ENCODE data around the gene LPAR2.
A peak's percentile ranks its signal among the peaks of the same experiment; 100 is the strongest.

LPAR2 gene

DNA sequence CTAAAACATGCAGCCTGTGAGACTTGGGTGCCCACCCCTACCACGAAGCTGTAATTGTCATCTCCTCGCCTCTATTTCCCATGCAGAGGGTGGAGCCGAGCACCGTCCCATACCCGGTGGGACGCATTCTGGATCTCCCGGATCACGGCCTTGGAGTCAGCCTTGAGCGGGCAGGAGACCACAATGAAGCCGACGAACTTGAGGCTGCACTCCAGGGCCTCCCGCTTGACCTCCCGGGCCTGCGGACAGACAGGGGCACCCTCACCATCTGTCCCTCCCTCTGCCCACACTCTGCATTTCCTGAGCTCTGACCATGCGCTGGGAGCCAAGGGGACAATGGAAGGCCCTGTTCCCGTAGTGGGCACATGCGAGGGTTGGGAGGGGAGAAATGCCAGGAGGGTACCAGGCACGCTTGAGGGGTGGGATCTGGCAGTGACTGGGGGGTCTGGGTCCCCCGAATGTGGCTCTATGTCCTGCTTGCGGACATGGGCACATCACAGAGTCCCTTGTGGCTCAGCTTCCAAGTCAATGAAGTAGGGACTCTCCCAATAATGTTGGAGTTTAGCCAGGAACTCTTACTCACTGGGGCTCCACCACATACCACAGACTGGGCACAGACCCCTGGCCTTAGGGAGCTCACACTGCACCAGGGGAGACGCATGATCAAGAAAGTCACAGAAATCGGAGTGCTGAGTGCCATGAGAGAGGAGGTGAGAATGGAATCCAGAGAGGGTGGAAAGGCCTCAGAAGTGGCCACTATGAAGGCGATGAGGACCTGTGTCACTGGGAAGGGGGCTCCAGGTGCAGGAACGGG lies 24.7 kb upstream of the LPAR2 start:
- DNase-seq = no peak

DNA sequence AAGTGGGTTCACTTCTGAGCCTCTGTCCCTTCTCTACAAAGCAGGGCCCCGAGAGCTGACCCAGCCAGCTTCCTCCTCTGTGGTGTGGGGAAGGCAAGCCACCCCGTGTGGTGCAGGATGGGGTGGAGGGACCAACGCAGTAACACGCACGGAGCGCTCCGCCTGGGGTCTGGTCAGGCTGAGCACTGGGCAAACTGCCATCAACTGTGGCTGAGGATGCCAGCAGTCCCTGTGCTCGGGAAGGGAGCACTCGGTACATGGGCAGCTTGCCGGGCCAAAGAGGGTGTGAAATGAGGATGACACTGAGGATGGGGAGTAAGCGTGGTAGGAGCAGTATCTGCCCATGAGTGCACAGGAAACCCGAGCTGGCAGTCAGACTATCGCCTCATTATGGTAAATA lies 23.1 kb upstream of the LPAR2 start:
- no peak for DNase-seq

DNA sequence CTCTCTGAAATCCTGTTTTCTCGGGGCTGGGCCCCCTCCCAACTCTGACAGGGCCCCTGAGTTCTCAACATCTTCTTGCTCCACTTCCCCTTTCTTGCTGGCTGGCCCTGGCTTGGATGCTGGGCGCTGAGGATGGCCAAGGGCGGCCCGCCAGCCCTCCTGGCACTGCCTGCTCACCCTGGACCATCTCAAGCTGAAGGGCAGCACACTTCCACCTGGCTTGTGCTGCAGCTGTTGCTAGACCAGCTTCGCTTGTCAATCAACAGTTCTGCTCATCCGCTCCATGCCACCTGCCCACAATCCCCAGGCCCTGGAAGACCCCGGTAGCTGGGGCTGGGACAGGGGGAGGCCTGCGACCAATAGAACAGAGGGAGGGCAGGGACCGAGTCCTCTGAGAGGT lies 22.3 kb upstream of the LPAR2 start:
- no peak for DNase-seq

DNA sequence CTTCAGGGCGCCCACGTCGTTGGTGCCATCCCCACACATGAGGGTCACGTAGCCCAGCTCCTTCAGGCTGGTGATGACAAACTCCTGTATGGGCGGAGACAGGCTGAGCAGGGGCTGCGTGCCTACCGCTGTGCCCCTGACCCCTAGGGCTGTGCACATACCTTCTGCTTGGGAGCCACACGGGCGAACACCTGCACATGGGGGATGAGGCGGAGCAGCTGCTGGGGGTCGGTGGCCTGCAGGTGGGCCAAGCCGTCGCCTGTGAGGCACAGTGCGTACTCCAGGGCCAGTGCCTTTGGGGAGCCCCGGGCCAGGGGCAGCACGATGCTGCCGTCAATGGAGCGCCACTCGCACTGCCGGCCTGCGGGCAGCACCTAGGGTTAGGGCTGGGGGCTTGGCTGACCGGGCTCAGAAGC lies 21.6 kb upstream of the LPAR2 start:
- no peak for DNase-seq

DNA sequence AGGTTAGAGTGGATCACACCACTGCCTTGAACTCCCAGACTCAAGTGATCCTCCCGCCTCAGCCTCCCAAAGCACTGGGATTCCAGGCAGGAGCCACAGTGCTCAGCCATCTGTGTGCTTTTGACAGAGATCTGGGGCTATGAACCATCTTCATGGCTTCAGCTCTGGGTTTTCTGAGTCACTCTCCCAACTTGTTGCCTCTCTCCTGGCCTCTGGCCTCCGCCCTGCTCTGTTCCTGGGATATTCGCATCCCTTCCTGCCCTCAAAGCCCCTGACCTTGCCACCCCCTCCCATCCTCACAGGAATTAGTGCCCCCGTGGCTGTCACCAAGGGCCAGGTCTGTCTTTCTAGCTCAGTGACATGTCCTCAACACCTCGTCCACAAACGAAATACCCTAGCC lies 21.1 kb upstream of the LPAR2 start:
- DNase-seq = no peak

DNA sequence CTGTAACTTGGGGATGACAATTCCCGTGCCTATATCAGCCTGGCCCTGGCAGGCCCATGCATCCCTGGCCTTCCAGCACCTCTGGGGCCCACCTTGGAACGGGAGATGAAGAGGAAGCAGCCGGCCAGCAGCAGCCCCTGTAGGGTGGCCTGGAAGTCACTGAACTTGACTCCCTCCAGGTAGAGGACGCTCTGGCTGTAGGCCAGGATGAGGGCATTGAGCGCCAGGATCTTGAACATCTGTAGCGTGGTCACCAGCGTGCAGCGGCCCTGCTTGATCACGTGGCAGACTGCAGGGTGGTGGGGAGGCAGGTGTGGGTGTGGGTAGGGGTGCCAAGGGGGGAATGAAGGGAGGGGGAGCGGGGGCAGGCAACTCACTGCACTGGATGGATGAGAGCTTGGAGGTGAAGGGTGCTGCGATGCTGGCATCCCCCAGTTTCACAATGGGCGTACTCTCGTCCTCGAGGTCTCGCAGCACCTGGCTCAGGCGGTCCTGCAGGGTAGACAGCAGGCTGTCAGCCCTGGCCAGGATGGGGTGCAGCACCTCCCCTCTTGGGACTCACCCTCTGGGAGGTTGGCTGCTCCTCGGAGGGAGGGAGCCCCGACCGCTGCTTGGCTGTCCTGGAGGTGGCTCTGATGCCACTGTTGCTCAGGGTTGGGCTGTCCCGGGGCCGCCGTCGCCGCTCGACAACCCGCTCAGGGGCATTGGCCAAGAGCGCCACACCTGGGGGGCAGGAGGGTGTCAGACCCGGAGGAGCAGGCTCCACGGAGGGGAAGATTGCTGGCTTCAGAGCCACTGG lies 19.2 kb upstream of the LPAR2 start:
- no peak for DNase-seq

DNA sequence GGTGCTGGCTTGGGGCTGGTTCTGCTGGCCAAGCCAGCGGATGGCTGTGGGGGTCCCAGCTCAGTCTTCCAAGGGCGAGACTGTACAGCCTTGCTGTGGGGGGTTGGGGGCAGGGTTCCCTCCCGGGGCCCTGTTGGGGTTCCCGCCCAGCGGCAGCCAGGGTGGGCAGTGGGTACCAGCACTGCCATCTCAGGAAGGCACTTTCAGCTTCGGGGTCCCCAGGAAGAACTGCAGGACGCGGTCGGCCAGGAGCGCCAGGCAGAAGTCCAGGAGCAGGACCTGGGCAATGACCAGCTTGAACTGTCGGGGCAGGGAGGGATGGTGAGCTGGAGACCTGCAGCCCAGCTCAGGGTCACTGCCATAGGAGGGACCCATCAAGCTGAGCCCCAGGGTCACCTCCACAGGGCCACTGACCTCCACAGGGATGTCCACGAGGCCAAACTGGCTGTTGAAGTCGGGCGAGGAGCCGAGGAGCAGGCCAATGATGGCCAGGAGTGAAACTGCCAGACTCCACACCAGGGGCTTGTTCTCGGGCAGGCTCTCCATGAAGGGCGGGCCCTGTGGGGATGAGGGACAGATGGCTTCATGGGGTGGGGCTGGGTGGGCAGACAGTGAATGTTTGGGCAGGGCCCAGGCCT lies 17.3 kb upstream of the LPAR2 start:
- DNase-seq = no peak

DNA sequence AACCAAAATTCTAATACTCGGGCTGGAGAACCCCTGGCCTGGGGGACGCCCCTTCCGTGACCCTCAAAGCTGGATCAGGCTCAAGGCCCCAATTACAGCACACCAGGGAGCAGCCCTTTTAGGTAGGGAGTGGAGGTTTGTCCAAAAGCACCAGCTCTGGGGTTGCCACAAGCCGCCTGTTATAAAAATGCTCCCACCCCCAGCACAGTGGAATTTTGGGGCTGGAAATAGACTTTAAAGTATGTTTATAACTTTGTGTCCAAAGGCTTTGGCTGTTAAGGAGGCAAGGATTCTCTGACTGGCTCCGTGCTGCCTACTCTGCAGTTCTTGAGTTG lies 16.0 kb upstream of the LPAR2 start:
- no peak for DNase-seq

DNA sequence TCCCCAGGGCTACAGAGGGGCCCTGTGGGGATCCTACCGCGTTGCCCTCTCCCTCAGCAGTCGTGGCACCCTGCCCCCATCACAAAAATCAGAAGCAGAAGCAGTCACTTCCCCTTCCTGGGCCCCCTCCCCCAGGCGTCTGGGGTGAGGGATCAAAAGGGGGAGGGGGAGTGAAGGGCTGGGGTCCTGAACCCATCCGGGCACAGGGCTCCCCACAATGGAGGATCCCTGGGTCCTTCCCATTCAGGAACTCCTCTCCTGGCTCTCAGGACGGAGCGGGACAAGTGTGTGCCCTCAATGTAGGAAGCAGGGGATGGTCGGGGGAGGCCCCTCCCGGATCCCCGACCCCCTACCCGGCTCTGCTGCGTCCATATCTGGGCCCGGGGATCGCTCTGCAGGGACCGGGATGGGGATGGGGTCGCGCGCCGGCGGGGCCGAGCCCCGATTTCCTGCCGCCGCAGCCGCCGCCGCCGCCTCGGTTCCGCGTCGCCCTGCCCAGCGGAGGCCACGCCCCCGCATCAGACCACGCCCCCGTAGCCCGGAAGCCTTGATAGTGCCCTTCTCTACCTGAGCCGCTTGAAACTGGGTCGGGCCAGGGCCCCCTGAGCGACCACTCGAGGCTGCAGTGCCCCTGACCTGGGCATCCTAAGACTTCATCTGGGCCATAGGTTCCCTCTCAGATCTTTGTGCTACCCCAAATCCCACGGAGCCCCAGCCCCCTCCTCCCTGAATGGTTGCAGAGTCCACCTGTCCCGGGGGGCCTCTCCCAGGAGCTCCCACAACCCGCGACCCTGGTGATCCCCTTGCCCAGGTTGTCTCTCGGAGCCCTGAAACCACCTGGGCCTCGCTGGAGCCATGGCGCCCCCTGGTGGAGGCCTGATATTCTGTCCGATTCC lies 15.4 kb upstream of the LPAR2 start, which contains the start of gene GMIP:
TSS of gene GMIP (minus strand) at position 500 of the 896 bp plus-strand sequence. CDS start at position 372, 128 bp downstream.
- peak; percentile 53 for DNase-seq

DNA sequence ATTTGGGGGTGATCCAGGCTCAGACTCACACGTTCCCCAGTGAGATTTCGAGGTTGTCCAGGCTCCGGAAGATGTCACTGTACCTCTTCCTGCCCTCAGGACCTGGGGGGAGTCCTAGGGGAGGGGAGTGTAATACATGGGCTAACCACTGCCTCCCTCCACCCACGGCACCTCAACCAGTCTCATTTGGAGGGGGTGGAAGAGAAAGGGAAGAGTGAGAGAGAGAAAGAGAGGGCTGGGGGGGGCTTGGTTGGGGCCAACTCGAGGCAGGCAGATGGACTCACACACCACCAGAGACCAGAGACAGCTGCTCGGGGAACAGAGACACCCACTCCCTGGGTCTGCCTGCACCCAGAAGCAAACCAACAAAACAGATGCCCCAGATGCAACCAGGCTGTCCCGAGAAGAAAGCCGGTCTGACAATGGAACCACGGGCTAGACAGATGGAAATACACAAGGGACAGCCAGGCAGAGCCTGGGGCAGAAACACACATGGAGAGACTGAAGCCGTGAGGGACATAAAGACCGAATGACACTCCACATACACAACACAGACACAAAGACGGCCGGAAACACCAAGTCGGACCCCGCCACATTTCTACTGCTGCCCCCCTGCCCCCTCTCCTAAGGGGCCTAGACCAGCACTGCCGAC lies 14.6 kb upstream of the LPAR2 start:
- no peak for DNase-seq

DNA sequence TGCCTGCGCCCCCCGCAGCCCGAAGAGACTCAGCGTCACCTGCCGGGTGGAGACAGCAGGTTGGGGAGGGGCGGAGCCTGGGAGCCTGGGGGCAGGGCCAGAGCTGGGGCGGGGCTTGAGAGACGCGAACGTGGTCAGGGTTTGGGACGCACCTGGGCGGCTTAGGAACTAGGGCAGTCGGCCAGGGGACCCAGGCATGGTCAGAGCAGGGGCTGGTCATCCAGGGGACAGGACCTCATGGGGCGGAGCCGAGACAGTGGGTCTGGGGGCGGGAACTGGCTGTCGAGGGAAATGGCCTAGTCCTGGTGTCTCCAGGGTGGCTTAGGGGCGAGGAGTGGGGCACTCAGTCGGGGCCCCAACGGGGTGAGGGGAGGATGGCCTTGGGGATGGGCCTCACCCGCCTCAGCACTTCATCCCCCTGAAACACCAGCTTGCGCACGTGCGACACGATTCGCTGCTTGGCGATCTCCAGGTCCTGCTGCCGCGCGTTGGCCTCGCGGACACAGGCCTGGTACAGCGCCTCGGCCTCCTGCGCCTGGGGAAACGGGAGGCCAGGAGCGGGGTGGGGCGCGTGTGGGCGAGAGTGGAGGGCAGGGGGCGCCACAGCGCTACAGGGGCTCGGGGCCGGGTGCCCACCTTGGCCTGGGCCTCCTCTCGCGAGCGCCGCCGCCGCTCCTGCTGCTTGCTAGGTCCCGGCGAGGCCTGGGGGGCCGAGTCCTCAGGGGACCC lies 9.7 kb upstream of the LPAR2 start:
- DNase-seq = no peak

DNA sequence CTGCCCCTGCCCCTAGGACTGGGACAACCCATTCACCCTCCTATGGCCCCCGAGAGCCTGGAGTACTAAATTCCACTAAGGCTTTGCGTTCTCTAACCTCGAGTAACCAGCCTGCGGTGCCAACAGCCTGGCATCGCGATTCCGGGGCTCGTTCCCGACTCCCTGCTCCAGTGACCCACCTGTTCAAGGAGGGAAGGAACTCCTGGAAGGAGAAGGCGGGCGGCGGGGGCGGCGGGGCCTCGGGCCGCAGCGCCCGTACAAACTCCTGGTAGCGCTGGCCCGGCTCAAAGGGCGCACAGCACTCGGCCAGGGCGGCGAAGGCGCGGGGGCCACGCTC lies 9.1 kb upstream of the LPAR2 start:
- no peak for DNase-seq

DNA sequence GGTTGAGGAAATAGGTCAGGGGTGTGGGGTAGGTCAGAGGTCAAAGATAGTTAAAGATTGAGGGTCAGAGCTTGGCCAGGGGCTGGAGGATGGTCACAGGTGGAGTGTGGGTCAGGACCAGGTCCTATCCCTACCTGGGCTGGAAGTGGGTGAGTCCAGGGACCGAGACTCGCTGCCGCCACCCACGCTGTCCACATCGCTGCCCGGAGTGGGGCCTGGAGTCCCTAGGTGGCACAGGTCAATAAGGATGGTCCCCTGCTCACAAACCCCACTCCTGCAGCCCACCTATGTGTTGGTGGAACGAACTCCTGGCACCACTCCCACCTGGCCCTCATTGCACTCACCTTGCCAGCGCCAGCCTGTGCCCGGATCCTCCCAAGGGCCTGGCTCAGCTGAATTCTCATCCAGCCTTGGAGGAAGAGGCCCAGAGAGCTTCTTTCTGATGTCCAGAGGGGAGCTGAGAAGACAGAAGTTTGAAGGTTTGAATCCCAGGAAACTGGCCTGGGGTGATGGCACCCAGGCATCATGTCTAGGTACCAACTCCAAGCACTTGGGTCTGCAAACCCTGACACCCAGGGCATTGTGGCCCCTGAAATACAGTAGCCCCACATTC lies 8.7 kb upstream of the LPAR2 start:
- no peak for DNase-seq

DNA sequence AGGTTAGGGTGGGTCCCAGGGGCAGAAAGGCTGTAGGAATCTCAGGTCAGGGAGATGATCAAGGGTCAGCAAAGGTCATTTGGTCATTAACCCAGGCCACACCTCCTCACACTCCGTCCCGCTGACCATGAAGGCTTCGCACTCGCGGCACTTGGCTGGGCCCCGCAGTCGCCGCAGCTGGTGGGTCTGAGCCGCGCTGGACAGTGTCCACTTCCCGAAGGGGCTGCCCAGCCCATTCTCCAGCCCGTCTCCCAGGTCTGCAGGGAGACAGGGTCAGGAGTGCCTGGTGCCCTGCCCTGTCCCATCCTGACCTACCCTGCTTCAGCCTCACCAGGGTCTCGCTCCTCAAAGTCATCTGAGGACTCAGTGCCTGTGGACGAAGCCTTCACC lies 7.3 kb upstream of the LPAR2 start:
- DNase-seq = no peak

DNA sequence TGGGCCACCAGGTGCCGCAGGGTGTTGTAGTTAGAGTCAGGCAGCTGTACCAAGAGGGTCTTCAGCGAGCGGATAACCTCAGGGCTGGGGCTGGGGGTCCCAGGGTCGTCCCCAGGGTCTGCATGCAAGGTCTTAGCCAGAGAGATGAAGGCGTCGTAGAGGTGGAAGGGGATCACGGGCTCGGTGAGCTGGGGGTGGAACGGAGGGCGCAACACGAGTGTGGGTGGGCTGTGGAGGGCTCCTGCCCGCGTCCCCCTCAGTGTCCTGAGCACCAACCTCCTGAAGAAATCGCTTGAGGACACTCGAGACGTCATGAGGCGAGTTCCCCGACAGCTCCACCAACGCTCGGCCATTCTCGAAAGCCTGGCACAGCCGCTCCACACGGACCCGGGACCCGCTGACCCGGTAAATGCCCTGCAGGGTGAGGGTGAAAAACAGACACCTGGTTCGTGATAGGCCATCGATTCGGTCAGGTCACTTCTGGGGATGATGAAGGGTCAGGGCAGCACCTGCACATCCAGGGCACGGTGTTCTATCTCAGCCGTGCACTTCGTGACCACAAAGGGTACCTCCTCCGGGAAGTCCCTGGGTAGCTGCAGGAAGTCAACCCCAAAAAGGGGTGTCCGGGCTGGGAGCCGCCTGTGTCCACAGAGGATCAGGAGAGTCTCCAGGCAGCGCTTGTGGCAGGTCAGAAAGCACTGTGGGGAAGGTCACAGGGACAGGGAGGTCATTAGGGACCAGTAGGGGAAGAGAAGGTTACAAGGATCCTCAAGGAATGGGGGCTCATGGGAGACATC lies 6.7 kb upstream of the LPAR2 start:
- no peak for DNase-seq

DNA sequence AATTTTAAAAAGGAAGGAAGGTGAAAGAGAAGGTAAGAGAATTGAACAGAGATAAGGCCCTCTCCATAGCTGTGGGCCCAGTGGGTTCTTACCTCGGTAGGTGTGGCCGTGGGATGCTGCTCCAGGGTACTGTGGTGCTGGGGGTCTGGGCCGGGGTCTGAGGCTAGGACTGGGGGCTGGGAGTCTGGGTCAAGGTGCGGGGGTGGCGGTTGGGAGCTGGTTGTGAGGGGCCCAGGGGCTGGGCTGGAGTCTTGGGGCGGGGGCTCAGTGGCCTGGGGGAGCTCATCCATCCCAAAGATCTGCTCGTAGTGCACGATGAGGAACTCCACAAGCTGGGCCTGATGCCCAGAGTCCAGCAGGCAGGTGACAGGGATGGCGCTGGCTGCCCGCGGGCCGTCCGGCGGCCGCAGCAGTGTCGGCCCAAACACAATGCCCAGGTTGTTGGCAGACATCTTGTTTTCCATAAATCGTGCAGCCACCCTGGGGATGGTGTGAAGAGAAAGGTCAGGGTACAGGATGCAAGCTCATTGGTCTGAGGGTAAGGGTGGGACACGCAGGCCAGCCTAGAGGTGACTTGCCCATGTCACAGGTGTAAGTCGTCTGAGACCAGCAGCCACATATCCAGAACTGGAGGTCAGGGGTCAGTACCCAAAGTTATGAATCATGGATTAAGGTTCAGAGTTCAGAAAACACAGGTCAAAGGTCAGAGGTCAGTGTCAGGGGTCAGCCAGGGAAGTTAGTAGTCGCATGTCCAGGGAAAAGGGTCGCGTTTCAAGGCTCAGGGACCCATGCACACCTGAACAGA lies 5.9 kb upstream of the LPAR2 start:
- no peak for DNase-seq

DNA sequence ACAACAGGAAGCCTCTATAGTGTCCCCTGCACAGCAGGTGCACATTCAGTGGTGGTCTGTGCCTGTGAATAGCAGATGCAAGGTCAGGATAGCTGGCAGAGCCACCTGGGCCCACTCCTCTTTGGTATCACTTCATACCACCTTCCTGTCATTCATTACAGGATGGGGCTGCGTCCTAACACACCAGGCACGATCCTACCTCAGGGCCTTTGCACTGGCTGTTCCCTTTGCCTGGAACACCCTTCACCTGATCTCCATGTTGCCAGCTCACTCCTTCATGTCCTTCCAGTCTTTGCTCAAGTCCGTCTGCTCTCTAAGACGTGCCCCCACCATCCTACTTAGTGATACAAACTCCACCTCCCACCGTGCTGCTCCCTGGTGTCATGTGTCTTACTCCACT lies 4.6 kb upstream of the LPAR2 start:
- no peak for DNase-seq

DNA sequence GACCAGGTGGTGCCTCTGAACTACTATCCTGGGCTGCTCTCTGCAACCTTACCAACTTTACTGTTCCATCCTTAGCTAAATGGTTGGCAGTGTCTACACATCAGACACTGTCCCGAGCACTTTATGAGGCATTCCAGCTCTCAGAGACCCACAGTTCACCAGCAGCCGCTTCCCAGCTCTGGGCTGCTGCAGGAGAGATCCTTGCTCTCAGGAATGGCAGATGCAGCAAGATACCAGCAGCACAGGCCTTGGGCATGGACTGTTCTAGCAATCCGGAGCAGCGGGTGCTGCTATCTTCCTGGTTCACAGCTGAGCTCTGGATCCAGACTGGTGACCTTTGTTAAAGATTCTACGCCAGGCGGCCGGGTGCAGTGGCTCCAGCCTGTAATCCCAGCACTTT lies 3.3 kb upstream of the LPAR2 start:
- no peak for DNase-seq

DNA sequence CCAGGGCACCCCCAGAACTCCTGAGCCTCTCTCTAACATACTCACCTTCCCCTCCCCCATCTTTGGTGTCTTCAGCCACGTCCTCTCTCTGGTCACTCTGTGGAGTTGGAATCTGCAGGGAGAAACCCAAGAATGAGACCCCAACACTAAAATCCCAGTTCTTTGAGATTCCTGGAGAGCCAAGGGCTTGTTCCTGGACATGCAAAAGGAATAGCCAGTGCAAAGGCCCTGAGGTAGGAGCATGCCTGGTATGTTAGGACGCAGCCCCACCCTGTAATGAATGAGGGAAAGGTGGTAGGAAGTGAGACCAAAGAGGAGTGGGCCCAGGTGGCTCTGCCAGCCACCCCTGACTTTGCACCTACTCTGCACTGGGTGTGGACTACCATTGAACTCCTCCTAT lies 2.4 kb upstream of the LPAR2 start:
- no peak for DNase-seq

DNA sequence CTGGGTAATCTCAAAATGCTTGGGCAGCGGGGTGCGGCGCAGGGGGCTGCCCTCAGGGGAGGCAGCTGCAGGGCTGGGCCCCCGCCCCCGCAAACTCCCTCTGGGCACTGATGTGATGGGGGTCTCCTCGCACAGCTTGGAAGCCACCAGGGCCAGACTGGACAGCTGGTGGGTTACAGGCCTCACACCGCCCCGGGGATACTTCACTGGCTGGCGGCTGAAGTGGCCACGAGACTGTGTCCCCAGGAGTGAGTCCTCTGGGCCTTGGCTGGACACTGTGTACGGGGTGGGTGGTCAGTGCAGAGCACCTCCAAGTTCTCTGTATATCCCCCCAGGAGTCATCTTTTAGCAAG lies 2.0 kb upstream of the LPAR2 start:
- no peak for DNase-seq

All from HCEC 1CT (cell line).